Cardiac fibroblast (primary cell): ENCODE data around the gene EYA4.
A peak's percentile ranks its signal among the peaks of the same experiment; 100 is the strongest.

Source experiments
- DNase-seq, 2 donors: peaks; one replicate each; pipeline versions ENCODE4 v3.0.0 to v3.0.0-alpha.2; 2010; ENCODE audit warnings: low read depth in 2 of 2
- H3K4me3 ChIP-seq, 2 donors: replicated peaks in 1 of 2; 1 replicate in 1 of 2; 2 replicates in 1 of 2; pipeline ENCODE4 v1.5.1; 2011; ENCODE audit warnings: low read depth in 2 of 2, low read length in 2 of 2, mild to moderate bottlenecking in 2 of 2, moderate library complexity in 1 of 2
- CTCF ChIP-seq: IDR thresholded peaks from one replicate; pipeline ENCODE4 v1.5.1; 2011; ENCODE audit warnings: low read depth, mild to moderate bottlenecking, low read length, inconsistent platforms

The EYA4 gene

GRCh38 chr6:133544419-133544818 lies 303.3 kb downstream of the EYA4 start:
- no peak for TF ChIP-seq CTCF
- no peak for DNase-seq

GRCh38 chr6:133546098-133546497 lies 304.9 kb downstream of the EYA4 start:
- DNase-seq = no peak
- H3K4me3 ChIP-seq = no peak overlapping the region
- TF ChIP-seq CTCF = no peak

More at GRCh38 chr6:133544419-133544818, 303.3 kb downstream of the EYA4 start:
- no peak overlapping the region for H3K4me3 ChIP-seq

GRCh38 chr6:133547136-133547535 lies 306.0 kb downstream of the EYA4 start:
- no peak for TF ChIP-seq CTCF
- H3K4me3 ChIP-seq = no peak overlapping the region
- no peak for DNase-seq

GRCh38 chr6:133548423-133549159 lies 307.4 kb downstream of the EYA4 start:
- peak; percentile 62 to 80 for DNase-seq
- no peak for TF ChIP-seq CTCF

GRCh38 chr6:133549371-133549801 lies 308.2 kb downstream of the EYA4 start:
- DNase-seq = no peak
- no peak overlapping the region for H3K4me3 ChIP-seq
- no peak for TF ChIP-seq CTCF

More at GRCh38 chr6:133548423-133549159, 307.4 kb downstream of the EYA4 start:
- no peak overlapping the region for H3K4me3 ChIP-seq

- no peak for DNase-seq
- no peak overlapping the region for H3K4me3 ChIP-seq
- TF ChIP-seq CTCF = no peak
These were observed 308.9 kb downstream of the EYA4 start for GRCh38 chr6:133550026-133550425.
